Loucy (cell line): ENCODE measurements around the gene WEE2.

Experiments used
- CTCF ChIP-seq: fragments of 200-600 bp; sonication (generic); conservative IDR thresholded peaks from 2 replicates; pipeline ENCODE4 v1.5.1; 2014; ENCODE audit warnings: mild to moderate bottlenecking, antibody characterized with exemption, low read length
- EZH2phosphoT487 ChIP-seq: fragments of 200-600 bp; IDR thresholded peaks from 2 replicates; pipeline ENCODE4 v1.6.1; 2018; ENCODE audit warnings: antibody characterized with exemption, mild to moderate bottlenecking, moderate library complexity, borderline replicate concordance

GRCh38 chr7:141675436-141676215 is 32.5 kb upstream of the WEE2 start:
- no peak for TF ChIP-seq CTCF
- TF ChIP-seq EZH2phosphoT487: no peak
